C4-2B (cell line): ENCODE measurements around the gene TMEM30B.

ENCODE experiments used
- ZFX ChIP-seq: fragments of 450-650 bp; IDR thresholded peaks from 2 replicates; pipeline ENCODE4 v1.6.1; 2017
- TF ChIP-seq, protein P1 (sequence below): fragments of 450-650 bp; conservative IDR thresholded peaks from 2 replicates; pipeline ENCODE4 v1.5.1; 2017; ENCODE audit warnings: mild to moderate bottlenecking

GRCh38 chr14:61277784-61278183 lies 3.4 kb downstream of the TMEM30B start:
- TF ChIP-seq, protein P1, sequence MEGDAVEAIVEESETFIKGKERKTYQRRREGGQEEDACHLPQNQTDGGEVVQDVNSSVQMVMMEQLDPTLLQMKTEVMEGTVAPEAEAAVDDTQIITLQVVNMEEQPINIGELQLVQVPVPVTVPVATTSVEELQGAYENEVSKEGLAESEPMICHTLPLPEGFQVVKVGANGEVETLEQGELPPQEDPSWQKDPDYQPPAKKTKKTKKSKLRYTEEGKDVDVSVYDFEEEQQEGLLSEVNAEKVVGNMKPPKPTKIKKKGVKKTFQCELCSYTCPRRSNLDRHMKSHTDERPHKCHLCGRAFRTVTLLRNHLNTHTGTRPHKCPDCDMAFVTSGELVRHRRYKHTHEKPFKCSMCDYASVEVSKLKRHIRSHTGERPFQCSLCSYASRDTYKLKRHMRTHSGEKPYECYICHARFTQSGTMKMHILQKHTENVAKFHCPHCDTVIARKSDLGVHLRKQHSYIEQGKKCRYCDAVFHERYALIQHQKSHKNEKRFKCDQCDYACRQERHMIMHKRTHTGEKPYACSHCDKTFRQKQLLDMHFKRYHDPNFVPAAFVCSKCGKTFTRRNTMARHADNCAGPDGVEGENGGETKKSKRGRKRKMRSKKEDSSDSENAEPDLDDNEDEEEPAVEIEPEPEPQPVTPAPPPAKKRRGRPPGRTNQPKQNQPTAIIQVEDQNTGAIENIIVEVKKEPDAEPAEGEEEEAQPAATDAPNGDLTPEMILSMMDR: no peak
- TF ChIP-seq ZFX: no peak
